NCI-H2171 treated with DMSO at 0.1 percent for 48 hours (cell line): ENCODE data around the gene SMAD5.

Experiments
- DNase-seq: peaks from one replicate; lab custom pipeline; 2025; lab: John Stamatoyannopoulos, UW

The SMAD5 gene

GRCh38 chr5:136132557-136133221 is at the start of gene SMAD5:
Gene SMAD5, plus strand, starts transcription at chr5:136132845. Its CDS starts 20,916 bp downstream, at chr5:136153761.
- peak; percentile 63 for DNase-seq

- DNase-seq, result no peak
Measured at GRCh38 chr5:136084698-136085097, 47.9 kb upstream of the SMAD5 start.

- DNase-seq, result no peak
Measured at GRCh38 chr5:136086783-136087566, 45.7 kb upstream of the SMAD5 start.

GRCh38 chr5:136087961-136088871 is 44.4 kb upstream of the SMAD5 start:
- DNase-seq, result no peak

GRCh38 chr5:136089791-136090190 is 42.9 kb upstream of the SMAD5 start:
- no peak for DNase-seq

GRCh38 chr5:136090319-136090718 is 42.3 kb upstream of the SMAD5 start:
- DNase-seq, result no peak

- no peak for DNase-seq
Measured at GRCh38 chr5:136094189-136094912, 38.3 kb upstream of the SMAD5 start.

- no peak for DNase-seq
Measured at GRCh38 chr5:136094913-136095641, 37.6 kb upstream of the SMAD5 start.

GRCh38 chr5:136098176-136098575 is 34.5 kb upstream of the SMAD5 start:
- no peak for DNase-seq

- DNase-seq, result no peak
Measured at GRCh38 chr5:136099870-136100269, 32.8 kb upstream of the SMAD5 start.

GRCh38 chr5:136101884-136102283 is 30.8 kb upstream of the SMAD5 start:
- DNase-seq, result no peak

GRCh38 chr5:136103118-136103517 is 29.5 kb upstream of the SMAD5 start:
- no peak for DNase-seq

GRCh38 chr5:136104306-136104965 is 28.2 kb upstream of the SMAD5 start:
- DNase-seq, result no peak

GRCh38 chr5:136106351-136107031 is 26.2 kb upstream of the SMAD5 start:
- DNase-seq, result peak; percentile 61

GRCh38 chr5:136108180-136108611 is 24.4 kb upstream of the SMAD5 start:
- peak; percentile 59 for DNase-seq

- DNase-seq, result no peak
Measured at GRCh38 chr5:136108766-136109165, 23.9 kb upstream of the SMAD5 start.

- peak; percentile 6 for DNase-seq
Measured at GRCh38 chr5:136109453-136110135, 23.1 kb upstream of the SMAD5 start.

GRCh38 chr5:136113606-136114005 is 19.0 kb upstream of the SMAD5 start:
- DNase-seq, result peak; percentile 11

- no peak for DNase-seq
Measured at GRCh38 chr5:136114414-136115125, 18.1 kb upstream of the SMAD5 start.
